Measurements from ENCODE around the gene CCDC171. TPM values are rescaled to one million over a fixed set of nuclear protein-coding genes. Genes with fewer than 3 reads are reported as not detected.

CCDC171 gene
- total and polyA plus RNA-seq, 2 experiments from 2014 or later: 0.73 to 2.9 TPM

GRCh38 chr9:15959663-15960062 is 406.8 kb downstream of the CCDC171 start:
- DNase-seq (ENCODE audit: low spot score): no peak
- H3K36me3 ChIP-seq (replicated peaks; ENCODE audit: insufficient read depth, low read depth): no peaks in the 10 kb centered on the region
- no peaks in the 10 kb centered on the region for H3K27me3 ChIP-seq
- H3K4me3 ChIP-seq: no peak overlapping the region
- H3K79me2 ChIP-seq: no peaks in the 10 kb centered on the region
- H3K9me3 ChIP-seq (ENCODE audit: low read depth): no peaks in the 10 kb centered on the region
- WGBS (ENCODE audit: low lambda C conversion rate, missing lambda C conversion rate): 75% methylated on average over 1 of the region's 1 CpG
- TF ChIP-seq EZH2phosphoT487 (IDR thresholded peaks at IDR 0.05; ENCODE audit: low read depth, severe bottlenecking, unreplicated experiment) (no peak), CTCF (IDR thresholded peaks at IDR 0.05; ENCODE audit: poor library complexity) (no peak), EZH2 (IDR thresholded peaks at IDR 0.05; ENCODE audit: borderline replicate concordance) (no peak)
- no peaks in the 10 kb centered on the region for H3K4me1 ChIP-seq (ENCODE audit: insufficient read depth)
- H3K4me2 ChIP-seq: no peak overlapping the region
- H3K9me2 ChIP-seq (replicated peaks; ENCODE audit: insufficient read depth): no peaks in the 10 kb centered on the region
- no peaks in the 10 kb centered on the region for H4K20me1 ChIP-seq (ENCODE audit: insufficient read depth, poor library complexity, severe bottlenecking)
- H2AFZ ChIP-seq: no peak overlapping the region
- H3K27ac ChIP-seq: no peak overlapping the region

- Histone ChIP-seq H3K79me2 (no peaks in the 10 kb centered on the region), H2AFZ (no peak overlapping the region), H3K4me1 (ENCODE audit: insufficient read depth) (no peaks in the 10 kb centered on the region), H3K9me2 (replicated peaks; ENCODE audit: insufficient read depth) (no peaks in the 10 kb centered on the region), H4K20me1 (ENCODE audit: insufficient read depth, poor library complexity, severe bottlenecking) (no peaks in the 10 kb centered on the region), H3K4me2 (no peak overlapping the region), H3K9me3 (ENCODE audit: low read depth) (no peaks in the 10 kb centered on the region), H3K27ac (no peak overlapping the region), H3K36me3 (replicated peaks; ENCODE audit: insufficient read depth, low read depth) (no peaks in the 10 kb centered on the region), H3K4me3 (no peak overlapping the region), H3K27me3 (no peaks in the 10 kb centered on the region)
- no peak for DNase-seq (ENCODE audit: low spot score)
- TF ChIP-seq EZH2 (IDR thresholded peaks at IDR 0.05; ENCODE audit: borderline replicate concordance) (no peak), CTCF (IDR thresholded peaks at IDR 0.05; ENCODE audit: poor library complexity) (no peak), EZH2phosphoT487 (IDR thresholded peaks at IDR 0.05; ENCODE audit: low read depth, severe bottlenecking, unreplicated experiment) (no peak)
- 85% methylated on average over 3 of the region's 3 CpGs for WGBS (ENCODE audit: low lambda C conversion rate, missing lambda C conversion rate)
Observed at GRCh38 chr9:15961217-15961616, 408.4 kb downstream of the CCDC171 start.

GRCh38 chr9:15965246-15965745 is 412.5 kb downstream of the CCDC171 start:
- H3K9me2 ChIP-seq (replicated peaks; ENCODE audit: insufficient read depth): no peaks in the 10 kb centered on the region
- H3K4me2 ChIP-seq: no peak overlapping the region
- H3K27ac ChIP-seq: no peak overlapping the region
- no peaks in the 10 kb centered on the region for H3K79me2 ChIP-seq
- no peak for TF ChIP-seq CTCF (IDR thresholded peaks at IDR 0.05; ENCODE audit: poor library complexity)
- no peak for TF ChIP-seq EZH2 (IDR thresholded peaks at IDR 0.05; ENCODE audit: borderline replicate concordance)
- no peak for TF ChIP-seq EZH2phosphoT487 (IDR thresholded peaks at IDR 0.05; ENCODE audit: low read depth, severe bottlenecking, unreplicated experiment)
- 95% methylated on average over 2 of the region's 2 CpGs for WGBS (ENCODE audit: low lambda C conversion rate, missing lambda C conversion rate)
- no peaks in the 10 kb centered on the region for H3K9me3 ChIP-seq (ENCODE audit: low read depth)
- H4K20me1 ChIP-seq (ENCODE audit: insufficient read depth, poor library complexity, severe bottlenecking): no peaks in the 10 kb centered on the region
- DNase-seq (ENCODE audit: low spot score): no peak
- no peak overlapping the region for H3K4me3 ChIP-seq
- H3K27me3 ChIP-seq: no peaks in the 10 kb centered on the region
- no peak overlapping the region for H2AFZ ChIP-seq
- no peaks in the 10 kb centered on the region for H3K36me3 ChIP-seq (replicated peaks; ENCODE audit: insufficient read depth, low read depth)
- no peaks in the 10 kb centered on the region for H3K4me1 ChIP-seq (ENCODE audit: insufficient read depth)

GRCh38 chr9:15966471-15966870 is 413.6 kb downstream of the CCDC171 start:
- no peaks in the 10 kb centered on the region for H3K79me2 ChIP-seq
- H2AFZ ChIP-seq: no peak overlapping the region
- no peaks in the 10 kb centered on the region for H3K36me3 ChIP-seq (replicated peaks; ENCODE audit: insufficient read depth, low read depth)
- H3K4me1 ChIP-seq (ENCODE audit: insufficient read depth): no peaks in the 10 kb centered on the region
- no peak for DNase-seq (ENCODE audit: low spot score)
- no peaks in the 10 kb centered on the region for H4K20me1 ChIP-seq (ENCODE audit: insufficient read depth, poor library complexity, severe bottlenecking)
- H3K27ac ChIP-seq: no peak overlapping the region
- H3K4me2 ChIP-seq: no peak overlapping the region
- H3K27me3 ChIP-seq: no peaks in the 10 kb centered on the region
- WGBS (ENCODE audit: low lambda C conversion rate, missing lambda C conversion rate): 96% methylated on average over 1 of the region's 1 CpG
- H3K9me2 ChIP-seq (replicated peaks; ENCODE audit: insufficient read depth): no peaks in the 10 kb centered on the region
- no peak for TF ChIP-seq EZH2phosphoT487 (IDR thresholded peaks at IDR 0.05; ENCODE audit: low read depth, severe bottlenecking, unreplicated experiment)
- no peak for TF ChIP-seq EZH2 (IDR thresholded peaks at IDR 0.05; ENCODE audit: borderline replicate concordance)
- TF ChIP-seq CTCF (IDR thresholded peaks at IDR 0.05; ENCODE audit: poor library complexity): no peak
- H3K4me3 ChIP-seq: no peak overlapping the region
- H3K9me3 ChIP-seq (ENCODE audit: low read depth): no peaks in the 10 kb centered on the region

Data from hepatocyte (in vitro differentiated cells).